Measurements from ENCODE around the gene GJA9.
"Not testable (repeated sequence)": the region's sequence is repeated elsewhere in the genome, so short reads cannot be mapped to it uniquely, and the experiment has no call there.

Gene GJA9

DNA sequence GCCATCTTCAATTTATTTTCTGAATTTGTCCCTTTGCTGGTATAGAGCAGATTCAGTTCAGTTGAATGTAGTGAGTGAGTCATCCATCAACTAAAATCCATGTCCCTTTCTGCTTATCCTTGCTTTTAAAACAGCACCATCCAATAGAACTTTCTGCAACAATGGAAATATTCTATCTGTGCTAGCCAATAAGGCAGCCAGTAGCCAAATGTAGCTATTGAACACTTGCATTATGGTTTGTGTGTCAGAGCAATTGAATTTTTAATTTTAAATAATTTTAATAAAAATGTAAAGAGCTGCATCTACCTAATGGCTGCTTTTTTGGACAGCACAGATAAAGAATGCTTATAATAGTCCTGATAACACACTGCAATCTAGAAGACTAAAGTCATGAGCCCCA, at the start of gene GJA9:
Gene GJA9 (minus strand): TSS at position 101 of the 400 bp plus-strand sequence. CDS start 5,489 bp downstream, outside the sequence.
- DNase-seq (ENCODE audit: low read depth in 2 of 2), result no peak

DNA sequence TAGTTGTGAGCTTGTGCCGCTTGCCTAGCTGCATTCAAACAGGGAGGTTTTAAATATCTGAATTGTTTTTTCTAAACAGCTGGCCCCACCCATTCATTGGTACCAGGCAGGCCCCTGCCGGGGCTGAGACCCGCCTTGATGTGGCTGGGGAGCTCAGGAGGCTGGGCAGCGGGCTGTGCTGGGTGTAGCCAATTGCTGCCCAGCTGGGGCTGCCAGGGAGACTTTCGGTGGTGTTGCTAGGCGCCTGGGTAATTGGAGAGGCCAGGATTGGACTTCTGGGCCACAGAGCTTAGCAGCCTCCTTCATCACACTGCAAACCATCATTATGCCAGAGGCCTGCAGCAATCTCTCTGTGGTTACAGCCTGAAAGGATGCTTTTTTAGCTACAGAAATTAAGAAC, 48.1 kb upstream of the GJA9 start:
- DNase-seq (ENCODE audit: low read depth in 2 of 2), result no peak

DNA sequence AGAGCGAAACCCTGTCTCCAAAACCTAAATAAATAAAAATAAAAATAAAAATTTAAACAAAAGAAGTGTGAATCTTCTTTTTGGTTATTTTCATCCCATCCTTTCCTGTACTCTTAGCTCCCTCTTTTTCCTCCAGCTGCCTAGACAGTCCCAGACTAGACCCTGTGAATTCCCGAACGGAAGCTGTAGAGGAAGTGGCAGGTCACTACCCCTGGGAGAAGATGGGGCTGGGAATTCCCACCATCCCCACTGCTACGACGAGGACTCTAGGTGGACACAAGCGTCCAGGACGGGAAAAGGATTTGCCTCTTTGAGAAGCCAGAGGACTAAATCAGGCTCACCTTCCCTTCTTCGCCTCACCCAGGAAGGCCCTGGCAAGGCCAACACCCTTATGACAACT, 47.7 kb upstream of the GJA9 start:
- no peak for DNase-seq (ENCODE audit: low read depth in 2 of 2)

DNA sequence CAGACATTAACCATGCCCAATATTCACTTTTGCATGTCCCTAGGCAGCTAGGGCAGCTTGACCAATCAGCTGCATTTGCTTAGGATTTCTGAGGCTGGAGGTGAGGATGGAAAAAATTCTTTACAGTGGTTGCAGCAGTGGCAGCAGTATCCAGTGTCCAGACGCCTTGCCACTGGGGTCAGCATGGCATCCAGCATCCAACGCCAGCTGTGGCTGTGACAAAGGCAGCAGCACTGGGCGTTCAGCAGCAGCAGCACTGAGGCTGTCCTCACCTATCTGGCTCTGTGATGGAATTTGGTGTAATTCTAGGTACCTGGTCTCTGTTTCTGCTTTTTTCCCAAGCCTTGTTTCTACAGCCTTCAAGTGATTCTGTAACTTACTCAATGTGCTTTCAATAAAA, 44.7 kb upstream of the GJA9 start:
- DNase-seq (ENCODE audit: low read depth in 2 of 2), result no peak

DNA sequence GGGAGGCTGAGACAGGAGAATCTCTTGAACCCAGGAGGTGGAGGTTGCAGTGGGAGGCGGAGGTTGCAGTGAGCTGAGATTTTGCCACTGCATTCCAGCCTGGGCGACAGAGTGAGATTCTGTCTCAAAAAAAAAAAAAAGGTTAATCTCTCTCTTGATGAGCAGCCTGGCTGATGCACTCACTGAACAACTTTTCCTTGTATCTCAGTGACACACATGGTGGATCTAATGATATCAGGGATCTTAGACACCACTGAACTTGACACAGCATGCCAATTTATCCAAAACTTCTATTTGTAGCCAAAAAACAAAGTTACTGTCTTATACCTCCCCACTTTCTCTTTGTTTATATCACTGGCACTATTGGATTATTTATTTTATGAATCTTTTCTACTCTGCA, 44.0 kb upstream of the GJA9 start:
- no peak for DNase-seq (ENCODE audit: low read depth in 2 of 2)

DNA sequence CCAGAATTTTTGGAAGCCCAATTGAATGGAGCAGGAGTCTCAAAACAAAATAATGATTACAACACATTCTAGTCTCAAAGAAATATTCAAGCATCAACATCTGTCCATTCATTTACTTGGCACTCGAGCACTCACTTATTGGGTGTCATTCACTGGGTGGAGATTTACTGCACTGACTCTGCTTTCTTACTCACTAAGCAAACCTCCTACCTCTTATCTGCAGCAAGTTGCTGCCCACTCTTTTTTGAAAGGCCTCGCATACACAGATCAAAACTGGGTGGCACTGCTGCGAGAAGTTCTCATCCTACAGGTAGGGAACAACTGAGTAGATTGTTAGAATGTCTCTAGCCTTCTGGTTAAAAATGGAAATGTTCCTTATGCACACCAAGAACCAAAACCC, 42.2 kb upstream of the GJA9 start:
- no peak for DNase-seq (ENCODE audit: low read depth in 2 of 2)

DNA sequence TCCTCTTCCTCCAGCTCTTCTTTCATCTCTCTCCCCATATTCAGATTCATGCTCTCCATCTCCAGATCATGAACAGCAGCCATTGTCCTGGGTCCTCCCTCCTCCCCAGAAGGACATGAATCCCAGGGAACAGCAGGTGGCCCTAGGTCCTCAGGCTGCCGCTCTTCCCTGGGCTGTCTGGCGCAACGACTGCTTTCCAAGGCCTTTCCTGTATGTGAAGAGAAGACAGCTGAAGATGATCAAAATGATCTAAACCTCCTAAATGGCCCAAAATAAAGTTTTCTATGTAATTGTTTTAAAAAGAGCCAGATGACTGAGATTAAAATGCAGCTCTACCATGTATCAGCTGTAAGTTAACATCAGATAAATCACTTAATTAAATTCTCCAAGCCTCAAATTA, 37.7 kb upstream of the GJA9 start:
- DNase-seq (ENCODE audit: low read depth in 2 of 2), result no peak

DNA sequence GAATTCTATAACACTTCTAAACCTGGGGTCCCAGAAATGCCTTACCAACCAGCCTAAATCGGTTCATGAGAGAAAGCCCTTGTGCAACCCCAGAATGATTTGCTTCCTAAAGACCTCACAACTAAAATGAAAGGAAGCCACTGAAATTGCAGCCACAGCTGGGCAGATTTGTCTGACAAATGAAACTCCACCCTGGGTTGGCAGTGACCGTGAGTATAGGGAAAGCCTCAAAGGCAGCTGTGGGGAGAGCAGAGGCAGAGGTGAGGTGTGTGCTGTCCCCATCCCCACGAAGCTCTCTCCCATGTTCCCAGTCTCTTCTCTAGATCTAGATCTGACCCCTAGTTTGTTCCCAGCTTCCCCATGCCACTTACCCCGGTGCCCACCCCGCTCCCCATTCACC, 37.2 kb upstream of the GJA9 start:
- DNase-seq (ENCODE audit: low read depth in 2 of 2), result no peak

DNA sequence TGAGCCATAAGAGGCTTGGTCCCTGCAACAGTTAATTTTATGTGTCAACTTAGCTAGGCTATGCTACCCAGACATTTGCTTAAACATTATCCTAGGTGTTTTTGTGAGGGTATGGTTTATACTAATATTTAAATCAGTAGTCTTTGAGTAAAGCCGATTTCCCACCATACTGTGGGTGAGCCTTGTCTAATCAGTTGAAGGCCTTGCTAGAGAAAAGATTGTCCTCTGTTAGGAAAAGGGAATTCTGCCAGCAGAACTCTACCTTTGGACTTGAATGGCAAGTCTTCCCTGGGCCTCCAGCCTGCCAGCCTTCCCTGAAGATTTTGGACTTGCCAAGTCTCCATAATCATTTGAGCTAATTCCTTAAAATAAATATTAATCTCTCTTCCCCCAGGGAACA, 36.4 kb upstream of the GJA9 start:
- no peak for DNase-seq (ENCODE audit: low read depth in 2 of 2)

DNA sequence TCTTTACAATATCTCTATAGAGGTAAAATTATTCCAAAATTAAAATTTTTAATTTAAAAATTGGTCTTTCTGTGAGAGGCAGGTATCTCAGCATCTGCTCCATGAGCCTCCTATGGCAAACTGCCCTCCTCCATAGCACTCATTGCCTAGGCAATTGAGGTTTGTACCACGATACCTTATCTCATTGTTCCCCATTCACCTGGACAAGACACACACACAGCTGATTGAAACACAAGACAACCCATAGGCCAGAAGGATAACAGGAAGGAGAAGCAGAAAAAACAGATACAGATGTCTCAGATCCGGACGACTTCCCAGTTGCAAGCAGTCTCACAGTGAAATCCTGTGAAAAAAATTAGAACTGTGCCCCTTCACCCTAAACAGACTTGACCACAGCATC, 36.0 kb upstream of the GJA9 start:
- DNase-seq (ENCODE audit: low read depth in 2 of 2), result no peak

DNA sequence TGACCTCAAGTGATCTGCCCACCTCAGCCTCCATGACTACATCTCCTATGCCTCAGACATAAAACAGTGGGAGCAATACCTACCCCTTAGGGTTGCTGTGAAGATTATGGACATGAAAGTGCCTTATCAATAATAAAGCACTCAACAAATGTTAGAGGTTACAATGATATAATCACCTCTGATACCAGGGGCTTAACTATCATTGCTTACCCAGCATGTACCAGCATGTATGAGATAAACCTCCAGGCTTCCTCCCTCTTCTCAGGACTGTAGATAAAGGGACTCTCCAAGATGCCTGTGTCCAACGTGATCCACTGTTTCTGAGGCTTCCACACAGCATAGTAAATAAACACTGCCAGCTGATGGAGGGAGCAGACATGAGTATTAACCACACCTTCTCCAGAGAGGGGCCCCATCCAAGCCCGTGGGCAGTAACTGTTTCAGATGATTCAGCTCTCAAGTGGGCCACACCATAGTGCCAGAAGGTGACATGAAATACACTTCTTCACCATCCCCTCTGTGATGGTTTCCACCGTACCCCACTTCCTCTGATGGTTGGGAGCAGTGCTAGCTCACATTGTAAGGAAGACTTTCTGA, 34.1 kb upstream of the GJA9 start:
- DNase-seq (ENCODE audit: low read depth in 2 of 2), result no peak

DNA sequence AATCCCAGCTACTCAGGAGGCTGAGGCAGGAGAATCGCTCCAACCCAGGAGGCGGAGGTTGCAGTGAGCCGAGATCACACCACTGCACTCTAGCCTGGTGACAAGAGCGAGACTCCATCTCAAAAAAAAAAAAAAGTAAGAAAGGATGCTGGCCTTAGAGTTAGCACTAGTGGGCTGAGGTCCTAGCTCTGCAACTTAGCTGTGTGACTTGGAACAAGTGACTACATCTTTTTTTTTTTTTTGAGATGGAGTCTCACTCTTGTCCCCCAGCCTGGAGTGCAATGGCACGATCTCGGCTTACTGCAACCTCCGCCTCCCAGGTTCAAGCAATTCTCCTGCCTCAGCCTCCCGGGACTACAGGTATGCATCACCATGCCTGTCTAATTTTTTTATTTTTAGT, 33.5 kb upstream of the GJA9 start:
- not testable (repeated sequence) for DNase-seq (ENCODE audit: low read depth in 2 of 2)

DNA sequence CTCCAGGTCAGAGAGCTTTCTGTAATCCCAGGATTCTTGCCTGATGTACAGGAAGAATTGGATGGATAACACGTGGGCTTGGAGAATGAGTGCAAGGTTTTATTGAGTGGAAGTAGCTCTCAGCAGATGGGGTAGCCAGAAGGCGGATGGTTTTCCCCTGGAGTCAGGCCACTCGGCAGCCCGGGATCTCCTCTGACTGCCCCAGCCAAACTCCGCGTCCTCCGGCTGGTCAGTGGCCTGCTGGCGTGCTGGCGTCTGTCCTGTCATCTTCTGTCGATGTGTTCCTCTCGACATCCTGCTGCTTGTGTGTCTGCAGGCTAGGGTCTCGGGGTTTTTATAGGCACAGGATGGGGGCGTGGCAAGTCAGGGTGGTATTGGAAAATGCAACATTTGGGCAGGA, 27.4 kb upstream of the GJA9 start:
- no peak for DNase-seq (ENCODE audit: low read depth in 2 of 2)

DNA sequence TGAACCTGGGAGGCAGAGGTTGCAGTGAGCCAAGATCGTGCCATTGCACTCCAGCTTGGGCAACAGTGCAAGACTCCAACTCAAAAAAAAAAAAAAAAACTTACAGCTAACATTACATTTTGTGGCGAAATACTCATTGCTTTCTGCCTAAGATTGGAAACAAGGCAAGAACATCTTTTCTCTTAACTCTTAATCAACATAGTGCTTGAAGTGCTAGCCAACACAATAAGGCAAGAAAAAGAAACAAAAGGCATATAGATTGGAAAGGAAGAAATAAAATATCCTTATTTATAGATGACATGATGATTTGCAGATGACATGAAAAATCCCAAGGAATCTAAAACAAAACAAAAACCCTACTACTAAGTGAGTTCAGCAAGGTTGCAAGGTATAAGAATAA, 24.6 kb upstream of the GJA9 start:
- no peak for DNase-seq (ENCODE audit: low read depth in 2 of 2)

DNA sequence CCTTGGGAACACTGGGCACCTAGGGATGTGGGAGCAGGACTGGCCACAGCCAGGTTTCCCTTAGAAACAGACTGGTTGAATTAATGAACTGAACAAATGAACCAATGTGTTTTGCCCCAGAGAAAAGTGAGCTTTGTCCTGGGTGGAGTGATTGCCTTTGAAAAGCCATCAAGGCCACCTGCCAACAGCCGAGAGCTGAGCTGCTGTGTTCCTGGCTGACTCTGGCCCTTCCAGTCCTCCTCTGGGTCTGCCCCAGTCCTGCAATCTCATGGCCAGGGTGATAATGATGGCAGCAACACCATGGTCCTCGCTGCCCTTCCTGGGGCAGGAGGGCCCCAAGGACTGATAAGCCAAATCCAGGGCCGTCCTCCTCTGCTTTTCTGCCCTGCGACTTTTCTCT, 18.2 kb upstream of the GJA9 start:
- DNase-seq (ENCODE audit: low read depth in 2 of 2), result no peak

DNA sequence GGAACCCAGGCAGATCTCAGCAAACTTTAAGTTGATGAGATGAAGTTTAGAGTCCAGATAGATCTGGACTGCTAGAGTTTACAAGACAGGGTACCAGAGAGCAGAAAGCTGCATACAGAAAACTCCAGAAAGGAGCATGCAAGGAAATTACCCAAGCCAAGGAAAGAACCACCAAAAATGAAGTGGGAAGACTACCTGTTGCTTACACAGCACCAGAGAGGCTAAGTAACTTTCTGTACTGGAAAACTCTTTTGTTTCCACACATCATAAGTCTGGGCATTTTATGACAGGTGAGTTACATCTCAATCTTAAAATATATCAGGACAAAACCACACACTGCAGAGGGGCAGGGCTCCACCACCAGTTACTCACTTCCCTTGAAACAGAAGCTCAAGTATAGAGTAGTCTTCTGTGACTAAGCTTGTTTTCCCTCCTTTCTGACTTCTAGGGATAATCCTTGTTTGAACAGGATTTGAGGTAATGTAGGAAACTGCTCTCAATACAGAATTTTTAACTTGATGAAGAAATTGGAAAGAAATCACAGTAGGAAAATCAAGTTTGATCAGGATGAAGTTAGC, 17.4 kb upstream of the GJA9 start:
- no peak for DNase-seq (ENCODE audit: low read depth in 2 of 2)

DNA sequence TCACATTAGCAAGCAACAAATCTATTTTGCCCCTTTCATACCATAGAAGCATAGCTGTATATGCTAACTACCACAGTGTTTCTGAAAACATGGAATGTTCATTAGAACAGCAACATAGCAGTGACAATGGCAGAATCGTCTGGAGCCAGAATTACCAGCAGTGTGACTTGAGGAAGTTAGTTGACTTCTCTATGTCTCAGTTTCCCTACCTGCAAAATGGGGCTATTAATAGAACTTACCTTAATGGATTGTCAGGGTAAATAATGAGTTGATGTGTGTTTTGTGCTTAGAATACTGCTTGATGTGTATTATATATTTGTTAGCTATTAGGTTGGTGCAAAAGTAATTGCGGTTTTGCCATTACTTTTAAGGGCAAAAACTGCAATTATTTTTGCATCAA, 14.8 kb upstream of the GJA9 start:
- DNase-seq (ENCODE audit: low read depth in 2 of 2), result no peak

DNA sequence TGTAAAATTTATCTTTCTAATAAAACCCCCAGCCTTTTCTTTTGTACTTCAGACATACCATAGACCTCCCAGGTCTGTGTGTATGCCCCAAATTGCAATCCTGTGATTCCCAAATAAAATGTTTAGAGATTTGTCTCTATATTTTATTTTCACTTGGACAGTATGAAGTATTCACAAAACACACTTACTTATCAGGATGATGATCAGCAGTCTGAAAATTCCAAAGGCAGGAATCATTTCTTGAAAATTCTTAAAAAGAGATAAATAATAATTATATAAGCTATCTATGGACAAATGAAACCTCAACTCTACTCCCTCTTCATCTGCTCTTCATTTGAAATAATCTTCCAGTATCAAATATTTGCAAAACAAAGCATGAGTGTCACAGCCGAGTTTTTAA, 11.6 kb upstream of the GJA9 start:
- DNase-seq (ENCODE audit: low read depth in 2 of 2), result no peak

DNA sequence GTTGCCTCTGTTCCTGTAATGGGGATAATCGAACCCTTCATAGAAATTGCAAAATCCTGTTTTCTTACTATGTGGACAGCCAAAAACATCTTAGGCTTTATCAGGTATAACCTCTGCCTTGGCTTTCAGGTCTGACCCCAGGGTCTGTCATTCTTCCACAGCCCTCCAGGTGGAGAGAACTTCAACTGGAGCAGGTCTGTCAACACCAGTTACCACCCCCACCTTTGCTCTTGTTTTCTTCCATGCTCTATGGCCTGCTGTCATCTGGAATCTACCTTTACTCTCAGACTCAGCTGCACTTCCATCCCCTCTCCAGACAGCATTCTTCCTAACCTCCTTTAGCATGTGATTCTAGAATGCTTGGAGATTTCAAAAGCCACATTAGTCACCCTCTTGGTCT, 10.4 kb upstream of the GJA9 start:
- no peak for DNase-seq (ENCODE audit: low read depth in 2 of 2)

DNA sequence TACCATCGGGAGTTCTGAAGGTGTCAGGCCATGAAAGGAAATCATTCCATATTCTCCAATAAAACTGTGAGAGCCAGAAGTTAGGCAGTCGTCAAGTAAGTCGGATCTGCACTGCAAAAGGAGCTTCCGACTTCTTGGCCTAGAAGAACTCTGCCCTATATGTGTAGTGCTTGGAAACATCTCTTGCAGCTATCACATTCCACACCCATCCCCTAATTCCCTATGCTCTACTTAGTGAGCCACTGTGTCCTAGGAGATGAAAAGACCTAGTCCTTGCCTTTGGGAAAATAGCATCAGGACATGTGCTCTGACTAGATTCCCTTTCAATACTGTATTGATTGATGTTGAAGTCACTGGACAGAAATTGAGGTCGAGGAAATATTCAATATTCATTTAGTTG, 8.2 kb upstream of the GJA9 start:
- DNase-seq (ENCODE audit: low read depth in 2 of 2), result no peak

DNA sequence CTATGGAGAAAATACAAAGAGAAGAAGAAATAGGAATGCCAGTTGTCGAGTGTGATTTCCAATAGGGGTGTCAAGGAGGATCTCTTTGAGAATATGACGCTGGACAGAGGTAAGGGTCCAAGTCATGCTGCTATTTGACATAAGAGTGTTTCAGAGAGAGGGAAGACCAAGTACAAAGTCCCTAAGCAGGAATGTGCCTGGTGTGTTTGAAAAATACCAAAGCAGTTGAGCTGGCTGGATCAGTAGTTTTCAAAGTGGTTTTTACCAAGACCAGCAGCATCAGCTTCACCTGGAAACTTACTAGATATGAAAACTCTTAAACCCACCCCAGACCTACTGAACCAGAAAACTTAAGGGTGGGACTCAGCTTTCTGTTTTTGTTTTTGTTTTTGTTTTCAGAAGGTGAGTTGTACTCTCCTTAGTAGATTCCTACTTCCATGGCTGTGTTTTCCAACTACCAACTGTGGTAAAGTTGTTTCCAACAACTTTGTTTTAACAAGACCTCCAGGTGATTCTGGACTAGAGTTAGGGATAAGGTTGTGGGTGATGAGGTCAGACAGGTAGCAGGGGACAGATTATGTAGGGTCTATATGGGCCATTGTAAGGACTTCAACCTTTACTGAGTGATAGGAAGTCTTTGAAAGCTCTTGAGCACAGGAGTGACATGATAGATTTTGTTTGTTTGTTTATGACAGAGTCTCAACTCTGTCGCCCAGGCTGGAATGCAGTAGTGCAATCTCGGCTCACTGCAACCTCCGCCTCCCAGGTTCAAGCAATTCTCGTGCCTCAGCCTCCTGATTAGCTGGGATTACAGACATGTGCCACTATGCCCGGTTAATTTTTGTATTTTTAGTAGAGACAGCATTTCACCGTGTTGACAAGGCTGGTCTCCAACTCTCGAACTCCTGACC, 7.3 kb upstream of the GJA9 start:
- no peak for DNase-seq (ENCODE audit: low read depth in 2 of 2)

DNA sequence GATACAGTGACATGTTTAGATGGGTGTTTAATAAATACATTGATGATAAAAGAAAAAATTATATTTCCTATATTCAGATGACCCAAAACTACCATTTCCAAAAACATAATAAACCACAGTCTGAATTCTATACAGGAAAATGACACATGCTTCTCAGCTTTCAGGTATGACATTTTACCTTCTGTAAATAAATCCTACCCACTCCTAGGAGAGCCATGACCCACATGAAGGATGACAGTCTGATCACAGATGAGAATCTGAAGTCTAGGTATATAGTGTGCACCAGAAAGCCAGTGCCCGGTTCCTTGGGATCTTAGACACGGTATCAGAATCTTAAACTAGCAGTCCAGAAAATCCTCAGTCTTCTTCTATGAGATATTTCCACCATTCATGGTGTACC, 3.7 kb upstream of the GJA9 start:
- DNase-seq (ENCODE audit: low read depth in 2 of 2), result no peak

DNA sequence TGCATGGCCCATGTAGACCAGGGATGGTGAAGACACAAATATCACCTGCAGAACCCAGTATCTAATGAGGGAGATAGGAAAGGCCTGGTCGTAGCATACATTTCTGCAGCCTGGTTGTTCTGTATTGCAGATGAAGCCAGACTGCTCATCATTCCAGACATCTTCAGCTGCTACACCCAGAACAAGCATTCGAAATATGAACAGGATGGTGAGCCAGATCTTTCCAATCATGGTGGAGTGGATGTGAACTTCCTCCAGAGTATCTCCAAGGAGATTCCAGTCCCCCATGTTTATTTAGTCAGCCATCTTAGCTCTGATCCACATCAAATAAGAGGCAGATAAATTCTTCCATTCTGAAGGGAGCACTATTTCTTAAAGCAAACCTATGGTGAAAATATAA, 5.6 kb downstream of the GJA9 start:
- DNase-seq (ENCODE audit: low read depth in 2 of 2), result no peak

Measured in stimulated activated CD4-positive, alpha-beta T cell treated with anti-CD3 and anti-CD28 coated beads, Interleukin-1b, Interleukin-23, amount 100 ng/mL, for 1 hour (primary cell).